Measurements from ENCODE around the gene CFAP77. TPM values are rescaled to one million over a fixed set of nuclear protein-coding genes. Genes with fewer than 3 reads are reported as not detected.
"Not testable (repeated sequence)": the region's sequence is repeated elsewhere in the genome, so short reads cannot be mapped to it uniquely, and the experiment has no call there.

The CFAP77 gene
- total and polyA plus RNA-seq, 7 donors = not detected

GRCh38 chr9:132369421-132369820 is 40.6 kb upstream of the CFAP77 start:
- H3K4me1 ChIP-seq = no peaks in the 10 kb centered on the region
- WGBS, 2 donors = 93 to 95% methylated on average over 4 of the region's 4 CpGs
- no peak for DNase-seq
- no peak overlapping the region for H3K27ac ChIP-seq
- TF ChIP-seq POLR2AphosphoS5 (IDR thresholded peaks at IDR 0.05) = no peak
- no peak for TF ChIP-seq EP300 (IDR thresholded peaks at IDR 0.05)
- no peak for TF ChIP-seq CTCF (IDR thresholded peaks at IDR 0.05)
- no peak for TF ChIP-seq POLR2A (IDR thresholded peaks at IDR 0.05)
- no peak overlapping the region for H3K4me3 ChIP-seq
- no peaks in the 10 kb centered on the region for H3K36me3 ChIP-seq
- H3K27me3 ChIP-seq = no peaks in the 10 kb centered on the region
- intact Hi-C loops (cut with DNase I) = no loop called here
- no peaks in the 10 kb centered on the region for H3K9me3 ChIP-seq

- Histone ChIP-seq H3K4me3 (no peak overlapping the region), H3K27ac (no peak overlapping the region), H3K4me1 (no peaks in the 10 kb centered on the region), H3K9me3 (no peaks in the 10 kb centered on the region), H3K36me3 (peaks cover 0 to 8% (median 1%) of the 10 kb centered on the region in 4 donors), H3K27me3 (no peaks in the 10 kb centered on the region)
- intact Hi-C loops (cut with DNase I) = no loop called here
- TF ChIP-seq EP300 (IDR thresholded peaks at IDR 0.05) (no peak), CTCF (IDR thresholded peaks at IDR 0.05) (no peak), POLR2AphosphoS5 (IDR thresholded peaks at IDR 0.05) (no peak), POLR2A (IDR thresholded peaks at IDR 0.05) (no peak)
- no peak for DNase-seq
- 74 to 84% methylated on average over 4 of the region's 4 CpGs for WGBS, 2 donors
Measured at GRCh38 chr9:132370592-132370991, 39.4 kb upstream of the CFAP77 start.

GRCh38 chr9:132372177-132373095 is 37.6 kb upstream of the CFAP77 start:
- intact Hi-C loops (cut with DNase I) = no loop called here
- Histone ChIP-seq H3K9me3 (no peaks in the 10 kb centered on the region), H3K4me3 (no peak overlapping the region), H3K27ac (peak overlapping the region; percentile 22 to 69 (median 46)), H3K4me1 (no peaks in the 10 kb centered on the region), H3K36me3 (peaks cover 0 to 24% (median 8%) of the 10 kb centered on the region in 4 donors), H3K27me3 (no peaks in the 10 kb centered on the region)
- WGBS, 2 donors = 66 to 75% methylated on average over 14 of the region's 14 CpGs
- DNase-seq = peak; percentile 78
- peak in 2 of 4 donors; percentile 20 to 47 for TF ChIP-seq POLR2AphosphoS5 (IDR thresholded peaks at IDR 0.05)
- no peak for TF ChIP-seq CTCF (IDR thresholded peaks at IDR 0.05)

- H3K9me3 ChIP-seq; H3K27ac ChIP-seq; H3K4me1 ChIP-seq; H3K27me3 ChIP-seq; intact Hi-C loops (cut with DNase I); DNase-seq; H3K4me3 ChIP-seq: not testable (repeated sequence)
- H3K36me3 ChIP-seq = peaks cover 0 to 71% (median 14%) of the 10 kb centered on the region in 4 donors
- WGBS, 2 donors = 99% methylated on average over 2 of the region's 2 CpGs
Measured at GRCh38 chr9:132377769-132378168, 32.2 kb upstream of the CFAP77 start.

GRCh38 chr9:132378416-132378815 is 31.6 kb upstream of the CFAP77 start:
- intact Hi-C loops (cut with DNase I); H3K4me3 ChIP-seq; H3K4me1 ChIP-seq; H3K9me3 ChIP-seq; H3K27ac ChIP-seq; H3K27me3 ChIP-seq; DNase-seq: not testable (repeated sequence)
- WGBS, 2 donors = 93 to 96% methylated on average over 3 of the region's 3 CpGs
- peaks cover 0 to 76% (median 14%) of the 10 kb centered on the region in 4 donors for H3K36me3 ChIP-seq

Measured in sigmoid colon (tissue), 7 donors.